Left lung (tissue), 10 donors: ENCODE data around the gene UCHL5. TPM values are rescaled to one million over a fixed set of nuclear protein-coding genes. Genes with fewer than 3 reads are reported as not detected.

Experiments
- ATAC-seq: fragments of 200-7000 bp; cut with Tn5 transposase; one replicate; pipeline ENCODE4 v1.9.1; 2020; ENCODE audit warnings: moderate library complexity
- DNase-seq, 4 donors: peaks; one replicate each; pipeline ENCODE4 v3.0.0-alpha.2; 2013 to 2020
- H3K27ac ChIP-seq, 2 donors: fragments of 200-600 bp; sonication (generic) in 1 of 2; one replicate each; pipeline versions ENCODE4 v1.5.0 to v1.8.0; 2020 to 2021
- H3K27me3 ChIP-seq, 2 donors: fragments of 200-600 bp; sonication (generic) in 1 of 2; one replicate each; pipeline versions ENCODE4 v1.5.0 to v1.8.0; 2020 to 2021
- H3K36me3 ChIP-seq, 2 donors: fragments of 200-600 bp; sonication (generic) in 1 of 2; one replicate each; pipeline versions ENCODE4 v1.5.0 to v1.8.0; 2020 to 2021
- H3K4me1 ChIP-seq, 2 donors: fragments of 200-600 bp; one replicate each; pipeline ENCODE4 v1.8.0; 2021
- H3K4me3 ChIP-seq, 2 donors: fragments of 200-600 bp; sonication (generic) in 1 of 2; one replicate each; pipeline versions ENCODE4 v1.5.0 to v1.8.0; 2020 to 2021; ENCODE audit warnings: mild to moderate bottlenecking in 1 of 2
- H3K9me3 ChIP-seq, 2 donors: fragments of 200-600 bp; sonication (generic) in 1 of 2; one replicate each; pipeline versions ENCODE4 v1.5.0 to v1.8.0; 2020 to 2021
- intact Hi-C, 2 donors: fragments of 100-400 bp; cut with DNase I; formaldehyde crosslinking; loops; one replicate each; pipeline versions ENCODE4 v1.11.2 to v1.14.2; 2022
- polyA plus RNA-seq, 6 donors: library from polyadenylated mRNA; unstranded; fragments of 120-200 nt; gene quantifications; one replicate each; pipeline ENCODE4 v1.2.1, GENCODE V29; 2013; ENCODE audit not compliant: insufficient read length in 6 of 6
- total RNA-seq, 2 donors: library from RNA; stranded (reverse); fragmentation: NEBNext Ultra II Directional; extraction: Animal tissue kit (Norgen Biotek cat#: 25700); gene quantifications; one replicate each; pipeline ENCODE4 v1.2.1, GENCODE V29; 2021
- TF ChIP-seq, protein P1 (sequence below), 2 donors: fragments of 200-600 bp; sonication (generic) in 1 of 2; IDR thresholded peaks; one replicate each; pipeline versions ENCODE4 v1.5.0 to v1.8.0; 2021; ENCODE audit warnings: antibody characterized with exemption in 2 of 2
- donor health status: DM: no; HTN: yes; CAD: no.
- donor health status: DM: no; HTN: no; CAD: no.

Gene UCHL5
- total and polyA plus RNA-seq, 8 donors, result 27.9 to 48.7 (median 44.5) TPM

GRCh38 chr1:193094112-193094511, 35.0 kb upstream of the UCHL5 start:
- no peaks in the 10 kb centered on the region for H3K4me1 ChIP-seq
- DNase-seq (no peak), ATAC-seq (no peak)
- H3K36me3 ChIP-seq, result peaks cover 0 to 82% of the 10 kb centered on the region in 2 donors
- no peaks in the 10 kb centered on the region for H3K9me3 ChIP-seq
- peak overlapping the region in 1 of 2 donors; percentile 5 for H3K27ac ChIP-seq
- H3K27me3 ChIP-seq, result no peaks in the 10 kb centered on the region
- intact Hi-C loops, result no loop called here
- no peak overlapping the region for H3K4me3 ChIP-seq
- TF ChIP-seq, protein P1, sequence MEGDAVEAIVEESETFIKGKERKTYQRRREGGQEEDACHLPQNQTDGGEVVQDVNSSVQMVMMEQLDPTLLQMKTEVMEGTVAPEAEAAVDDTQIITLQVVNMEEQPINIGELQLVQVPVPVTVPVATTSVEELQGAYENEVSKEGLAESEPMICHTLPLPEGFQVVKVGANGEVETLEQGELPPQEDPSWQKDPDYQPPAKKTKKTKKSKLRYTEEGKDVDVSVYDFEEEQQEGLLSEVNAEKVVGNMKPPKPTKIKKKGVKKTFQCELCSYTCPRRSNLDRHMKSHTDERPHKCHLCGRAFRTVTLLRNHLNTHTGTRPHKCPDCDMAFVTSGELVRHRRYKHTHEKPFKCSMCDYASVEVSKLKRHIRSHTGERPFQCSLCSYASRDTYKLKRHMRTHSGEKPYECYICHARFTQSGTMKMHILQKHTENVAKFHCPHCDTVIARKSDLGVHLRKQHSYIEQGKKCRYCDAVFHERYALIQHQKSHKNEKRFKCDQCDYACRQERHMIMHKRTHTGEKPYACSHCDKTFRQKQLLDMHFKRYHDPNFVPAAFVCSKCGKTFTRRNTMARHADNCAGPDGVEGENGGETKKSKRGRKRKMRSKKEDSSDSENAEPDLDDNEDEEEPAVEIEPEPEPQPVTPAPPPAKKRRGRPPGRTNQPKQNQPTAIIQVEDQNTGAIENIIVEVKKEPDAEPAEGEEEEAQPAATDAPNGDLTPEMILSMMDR (IDR thresholded peaks at IDR 0.05), result no peak

DNA sequence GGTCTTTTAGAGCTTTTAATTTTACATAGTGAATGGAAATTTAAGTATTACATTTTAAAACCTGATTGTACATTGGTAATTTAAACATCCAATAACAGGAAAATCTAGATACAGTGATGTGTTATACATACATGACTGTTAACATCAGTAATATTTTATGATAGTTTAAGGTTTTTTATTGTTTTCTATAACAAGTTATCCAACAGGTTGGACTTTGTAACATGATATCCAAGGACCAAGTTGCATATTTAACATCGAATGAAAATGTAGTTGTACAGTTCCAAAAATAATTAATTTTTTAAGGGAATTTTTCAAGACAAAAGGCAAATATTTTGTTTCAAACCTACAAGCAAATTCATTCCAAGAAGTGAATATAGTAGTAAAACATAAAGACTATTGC, 31.7 kb upstream of the UCHL5 start:
- no peak overlapping the region for H3K4me3 ChIP-seq
- no peak for ATAC-seq
- intact Hi-C loops, result no loop called here

GRCh38 chr1:193087893-193088292, 28.7 kb upstream of the UCHL5 start:
- no peaks in the 10 kb centered on the region for H3K27me3 ChIP-seq
- intact Hi-C loops, result no loop called here
- no peaks in the 10 kb centered on the region for H3K9me3 ChIP-seq
- H3K4me3 ChIP-seq, result no peak overlapping the region
- TF ChIP-seq, protein P1 (IDR thresholded peaks at IDR 0.05), result no peak
- H3K36me3 ChIP-seq, result peaks cover 0 to 54% of the 10 kb centered on the region in 2 donors
- ATAC-seq (peak; percentile 41), DNase-seq (no peak)
- no peak overlapping the region for H3K27ac ChIP-seq
- H3K4me1 ChIP-seq, result no peaks in the 10 kb centered on the region

More for the DNA sequence above, 31.7 kb upstream of the UCHL5 start:
- Histone ChIP-seq H3K27me3 (no peaks in the 10 kb centered on the region), H3K9me3 (no peaks in the 10 kb centered on the region), H3K36me3 (peaks cover 0 to 52% of the 10 kb centered on the region in 2 donors), H3K4me1 (no peaks in the 10 kb centered on the region), H3K27ac (no peak overlapping the region)
- TF ChIP-seq, protein P1 (IDR thresholded peaks at IDR 0.05), result no peak
- DNase-seq, result no peak

GRCh38 chr1:193086342-193086741, 27.2 kb upstream of the UCHL5 start:
- Histone ChIP-seq H3K4me3 (no peak overlapping the region), H3K27ac (no peak overlapping the region), H3K9me3 (no peaks in the 10 kb centered on the region), H3K4me1 (no peaks in the 10 kb centered on the region), H3K27me3 (no peaks in the 10 kb centered on the region), H3K36me3 (peaks cover 0 to 61% of the 10 kb centered on the region in 2 donors)
- intact Hi-C loops, result no loop called here
- TF ChIP-seq, protein P1 (IDR thresholded peaks at IDR 0.05), result no peak
- no peak for DNase-seq
- no peak for ATAC-seq

GRCh38 chr1:193085263-193085662, 26.1 kb upstream of the UCHL5 start:
- Histone ChIP-seq H3K4me3 (no peak overlapping the region), H3K9me3 (no peaks in the 10 kb centered on the region), H3K4me1 (no peaks in the 10 kb centered on the region), H3K27ac (no peak overlapping the region), H3K27me3 (no peaks in the 10 kb centered on the region), H3K36me3 (peaks cover 0 to 65% of the 10 kb centered on the region in 2 donors)
- TF ChIP-seq, protein P1 (IDR thresholded peaks at IDR 0.05), result no peak
- intact Hi-C loops, result no loop called here
- DNase-seq (no peak), ATAC-seq (no peak)
